ENCODE results near the gene JDP2. TPM values are rescaled to one million over a fixed set of nuclear protein-coding genes. Genes with fewer than 3 reads are reported as not detected.
A peak's percentile ranks its signal among the peaks of the same experiment; 100 is the strongest.

JDP2 gene
- total RNA-seq, 1 donor from 2014 or later, result 13.1 TPM

DNA sequence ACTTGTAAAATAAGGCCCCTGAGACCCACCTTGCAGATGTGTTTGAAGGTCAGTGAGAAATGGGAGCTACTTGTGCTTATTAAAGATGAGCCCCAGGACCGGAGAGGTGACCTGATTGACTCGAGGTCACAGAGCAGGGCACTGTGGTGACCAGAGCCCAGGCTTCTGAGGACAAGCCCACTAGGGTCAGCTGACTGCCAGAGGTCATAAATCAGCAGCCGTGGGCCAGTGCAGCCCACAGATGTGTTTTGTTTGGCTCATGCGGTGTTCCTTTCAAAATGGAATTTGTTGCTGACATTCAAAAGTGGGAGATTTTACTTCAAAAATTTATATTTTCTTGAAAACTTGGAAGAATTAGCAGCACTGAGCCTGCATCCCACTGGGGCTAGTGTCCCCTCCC lies 24.5 kb downstream of the JDP2 start:
- H3K27ac Mint-ChIP-seq, result peak overlapping the region; percentile 91
- no peak for TF ChIP-seq CTCF (IDR thresholded peaks at IDR 0.05; ENCODE audit: unreplicated experiment)
- peaks cover 37% of the 10 kb centered on the region for H3K4me1 Mint-ChIP-seq (ENCODE audit: low read depth)
- no peak for DNase-seq (ENCODE audit: low spot score, unreplicated experiment)
- H3K9me3 Mint-ChIP-seq (ENCODE audit: low read depth), result no peaks in the 10 kb centered on the region
- H3K4me3 Mint-ChIP-seq (ENCODE audit: low read depth), result no peak overlapping the region
- peaks cover 3% of the 10 kb centered on the region for H3K27me3 Mint-ChIP-seq
- H3K36me3 Mint-ChIP-seq (ENCODE audit: insufficient read depth), result no peaks in the 10 kb centered on the region

- Mint-ChIP-seq H3K4me1 (ENCODE audit: low read depth) (peaks cover 37% of the 10 kb centered on the region), H3K27me3 (peaks cover 3% of the 10 kb centered on the region), H3K36me3 (ENCODE audit: insufficient read depth) (no peaks in the 10 kb centered on the region), H3K9me3 (ENCODE audit: low read depth) (no peaks in the 10 kb centered on the region), H3K27ac (peak overlapping the region; percentile 91), H3K4me3 (ENCODE audit: low read depth) (no peak overlapping the region)
- DNase-seq (ENCODE audit: low spot score, unreplicated experiment), result peak; percentile 19
- TF ChIP-seq CTCF (IDR thresholded peaks at IDR 0.05; ENCODE audit: unreplicated experiment), result no peak
Observed at GRCh38 chr14:75452900-75453816, 25.3 kb downstream of the JDP2 start.

DNA sequence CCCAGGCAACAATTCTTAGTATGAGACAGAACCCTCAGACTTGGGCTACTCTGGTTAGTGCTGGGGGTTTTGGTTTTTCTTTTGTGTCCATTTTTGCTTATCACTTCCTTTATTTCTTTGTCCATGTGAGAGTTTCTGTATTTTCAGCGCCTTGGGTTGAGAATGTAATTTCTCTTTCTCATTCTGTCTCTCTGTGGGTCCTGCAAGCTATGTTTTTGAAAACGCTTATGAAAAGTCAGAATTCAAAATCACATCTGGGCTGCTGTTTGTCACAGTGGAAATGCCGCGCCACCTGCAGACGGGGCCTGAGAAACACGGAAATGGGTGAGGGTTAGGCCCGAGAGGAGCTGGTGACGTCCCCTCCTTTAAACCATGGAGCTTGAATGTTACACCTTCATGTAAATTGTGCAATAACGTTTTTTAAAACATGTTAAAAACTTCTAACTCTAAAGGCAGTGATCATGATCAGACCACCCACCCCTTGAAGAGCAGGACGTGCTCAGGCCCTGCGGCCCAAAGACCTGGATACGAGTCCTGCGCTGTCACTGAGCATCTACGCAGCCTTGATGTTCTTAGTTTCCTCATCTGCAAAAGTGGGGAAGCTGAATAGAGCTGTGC lies 26.1 kb downstream of the JDP2 start:
- H3K4me1 Mint-ChIP-seq (ENCODE audit: low read depth), result peaks cover 39% of the 10 kb centered on the region

GRCh38 chr14:75454963-75455546 lies 27.2 kb downstream of the JDP2 start:
- Mint-ChIP-seq H3K9me3 (ENCODE audit: low read depth) (no peaks in the 10 kb centered on the region), H3K27me3 (peaks cover 3% of the 10 kb centered on the region), H3K4me3 (ENCODE audit: low read depth) (no peak overlapping the region), H3K27ac (no peak overlapping the region), H3K36me3 (ENCODE audit: insufficient read depth) (no peaks in the 10 kb centered on the region), H3K4me1 (ENCODE audit: low read depth) (peaks cover 37% of the 10 kb centered on the region)
- no peak for TF ChIP-seq CTCF (IDR thresholded peaks at IDR 0.05; ENCODE audit: unreplicated experiment)
- DNase-seq (ENCODE audit: low spot score, unreplicated experiment), result no peak

More for the DNA sequence above, 26.1 kb downstream of the JDP2 start:
- Mint-ChIP-seq H3K36me3 (ENCODE audit: insufficient read depth) (no peaks in the 10 kb centered on the region), H3K9me3 (ENCODE audit: low read depth) (no peaks in the 10 kb centered on the region), H3K27me3 (peaks cover 3% of the 10 kb centered on the region), H3K27ac (peak overlapping the region; percentile 55), H3K4me3 (ENCODE audit: low read depth) (no peak overlapping the region)
- DNase-seq (ENCODE audit: low spot score, unreplicated experiment), result no peak
- TF ChIP-seq CTCF (IDR thresholded peaks at IDR 0.05; ENCODE audit: unreplicated experiment), result no peak

Measured in progenitor cell of endocrine pancreas (in vitro differentiated cells).